HepG2 (cell line): ENCODE measurements around the gene KCTD13. TPM values are rescaled to one million over a fixed set of nuclear protein-coding genes. Genes with fewer than 3 reads are reported as not detected.

ENCODE experiments used
- ARNT ChIP-seq: fragments of 450-650 bp; IDR thresholded peaks from 2 replicates; pipeline ENCODE4 v1.6.1; 2017
- ARNTL ChIP-seq: sonication (generic); formaldehyde crosslinking; IDR thresholded peaks from 2 replicates; pipeline ENCODE4 v1.4.0; 2020; ENCODE audit warnings: mild to moderate bottlenecking, missing genetic modification reagents
- DDIT3 ChIP-seq: sonication (generic); formaldehyde crosslinking; IDR thresholded peaks from 2 replicates; pipeline ENCODE4 v1.4.0; 2020; ENCODE audit warnings: mild to moderate bottlenecking, missing genetic modification reagents
- FOXJ3 ChIP-seq: sonication (generic); formaldehyde crosslinking; IDR thresholded peaks from 2 replicates; pipeline ENCODE4 v1.4.0; 2020; ENCODE audit warnings: missing genetic modification reagents, mild to moderate bottlenecking, borderline replicate concordance
- IKZF4 ChIP-seq: sonication (generic); formaldehyde crosslinking; IDR thresholded peaks from 2 replicates; pipeline ENCODE4 v1.5.1; 2020; ENCODE audit warnings: borderline replicate concordance, mild to moderate bottlenecking, low read depth, missing genetic modification reagents; ENCODE audit errors: not compliant biosample characterization
- KLF12 ChIP-seq: sonication (generic); formaldehyde crosslinking; IDR thresholded peaks from 2 replicates; pipeline ENCODE4 v1.4.0; 2020; ENCODE audit warnings: missing genetic modification reagents, borderline replicate concordance
- MLLT10 ChIP-seq: sonication (generic); formaldehyde crosslinking; IDR thresholded peaks from 2 replicates; pipeline ENCODE4 v1.4.0; 2020; ENCODE audit warnings: missing genetic modification reagents
- MYPOP ChIP-seq: sonication (generic); formaldehyde crosslinking; IDR thresholded peaks from 2 replicates; pipeline ENCODE4 v1.8.1; 2023; ENCODE audit warnings: mild to moderate bottlenecking, moderate library complexity, missing genetic modification reagents
- NCOA5 ChIP-seq: sonication (generic); formaldehyde crosslinking; IDR thresholded peaks from 2 replicates; pipeline ENCODE4 v1.4.0; 2020; ENCODE audit warnings: missing genetic modification reagents
- PHF5A ChIP-seq: IDR thresholded peaks from one replicate; pipeline ENCODE4 v1.6.1; 2018; ENCODE audit warnings: low read depth, missing genetic modification reagents; ENCODE audit not compliant: unreplicated experiment
- PITX1 ChIP-seq: sonication (generic); formaldehyde crosslinking; IDR thresholded peaks from 2 replicates; pipeline ENCODE4 v1.5.1; 2020; ENCODE audit warnings: mild to moderate bottlenecking, missing genetic modification reagents
- SP140L ChIP-seq: sonication (generic); formaldehyde crosslinking; IDR thresholded peaks from 2 replicates; pipeline ENCODE4 v1.4.0; 2020; ENCODE audit warnings: missing genetic modification reagents, borderline replicate concordance
- ZMAT3 ChIP-seq: sonication (generic); formaldehyde crosslinking; conservative IDR thresholded peaks from 2 replicates; pipeline ENCODE4 v1.7.0; 2021; ENCODE audit warnings: missing genetic modification reagents
- ZNF407 ChIP-seq: sonication (generic); formaldehyde crosslinking; IDR thresholded peaks from one replicate; pipeline ENCODE4 v1.5.1; 2020; ENCODE audit warnings: mild to moderate bottlenecking, missing genetic modification reagents; ENCODE audit errors: not compliant biosample characterization
- ZNF451 ChIP-seq: sonication (generic); formaldehyde crosslinking; IDR thresholded peaks from 2 replicates; pipeline ENCODE4 v1.5.0; 2020; ENCODE audit warnings: mild to moderate bottlenecking, missing genetic modification reagents
- ZNF570 ChIP-seq: sonication (generic); formaldehyde crosslinking; IDR thresholded peaks from 2 replicates; pipeline ENCODE4 v1.4.0; 2020; ENCODE audit warnings: mild to moderate bottlenecking, missing genetic modification reagents, borderline replicate concordance
- ZSCAN25 ChIP-seq: sonication (generic); formaldehyde crosslinking; IDR thresholded peaks from 2 replicates; pipeline ENCODE4 v1.8.0; 2022; ENCODE audit warnings: mild to moderate bottlenecking, missing genetic modification reagents
- polyA plus RNA-seq, 8 experiments: library from polyadenylated mRNA; depleted of rRNA in 3 of 8; stranded (reverse) in 7 of 8; unstranded in 1 of 8; fragments of >200 nt; fragmentation: Illumina TruSeq in 4 of 8; extraction: Trizol in 4 of 8; gene quantifications; 2 replicates each; pipeline versions ENCODE4 v1.2.1 to v1.2.3, GENCODE V29; 2011 to 2016; ENCODE audit warnings: low read depth in 4 of 8, missing spikeins in 1 of 8, mixed read lengths in 1 of 8; ENCODE audit not compliant: insufficient read depth in 1 of 8
- total RNA-seq, 5 experiments: library from RNA; depleted of rRNA; stranded (reverse); fragments of >200 nt; fragmentation: Illumina TruSeq; extraction: Trizol; gene quantifications; 2 replicates each; pipeline ENCODE4 v1.2.3, GENCODE V29; 2016; ENCODE audit warnings: low read depth in 1 of 5
- TF ChIP-seq, protein P1 (sequence below): sonication (generic); formaldehyde crosslinking; conservative IDR thresholded peaks from 2 replicates; pipeline ENCODE4 v1.8.0; 2022; ENCODE audit warnings: low read depth, missing genetic modification reagents

Gene KCTD13
- total and polyA plus RNA-seq, 2 of the 13 experiments (the other 11 are each of a cell fraction or from before 2014, with no cell fraction given), result 6.3 to 14.7 TPM

GRCh38 chr16:29891525-29892457 is 34.2 kb downstream of the KCTD13 start (continued):
- TF ChIP-seq MYPOP (CRISPR knock-in tag) (0 out of 2 replicates have a peak, but pooled peaks have one; percentile 23), KLF12 (CRISPR knock-in tag) (no peak), ZSCAN25 (CRISPR knock-in tag) (no peak), ARNTL (CRISPR knock-in tag) (peak; percentile 76), ZNF570 (CRISPR knock-in tag) (no peak), SP140L (CRISPR knock-in tag) (no peak), PITX1 (CRISPR knock-in tag) (0 out of 2 replicates have a peak, but pooled peaks have one; percentile 16), PHF5A (peak; percentile 80), FOXJ3 (peak; percentile 73; the same call in 1 of the 2 replicates), MLLT10 (CRISPR knock-in tag) (no peak), ARNT (no peak), DDIT3 (CRISPR knock-in tag) (no peak), NCOA5 (CRISPR knock-in tag) (no peak), ZNF451 (CRISPR knock-in tag) (0 out of 2 replicates have a peak, but pooled peaks have one; percentile 69), ZMAT3 (CRISPR knock-in tag) (no peak), ZNF407 (CRISPR knock-in tag) (no peak), IKZF4 (CRISPR knock-in tag) (peak; percentile 76)
- TF ChIP-seq, protein P1, sequence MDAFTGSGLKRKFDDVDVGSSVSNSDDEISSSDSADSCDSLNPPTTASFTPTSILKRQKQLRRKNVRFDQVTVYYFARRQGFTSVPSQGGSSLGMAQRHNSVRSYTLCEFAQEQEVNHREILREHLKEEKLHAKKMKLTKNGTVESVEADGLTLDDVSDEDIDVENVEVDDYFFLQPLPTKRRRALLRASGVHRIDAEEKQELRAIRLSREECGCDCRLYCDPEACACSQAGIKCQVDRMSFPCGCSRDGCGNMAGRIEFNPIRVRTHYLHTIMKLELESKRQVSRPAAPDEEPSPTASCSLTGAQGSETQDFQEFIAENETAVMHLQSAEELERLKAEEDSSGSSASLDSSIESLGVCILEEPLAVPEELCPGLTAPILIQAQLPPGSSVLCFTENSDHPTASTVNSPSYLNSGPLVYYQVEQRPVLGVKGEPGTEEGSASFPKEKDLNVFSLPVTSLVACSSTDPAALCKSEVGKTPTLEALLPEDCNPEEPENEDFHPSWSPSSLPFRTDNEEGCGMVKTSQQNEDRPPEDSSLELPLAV, result no peak
